NCI-H774 (cell line): ENCODE results near the gene APAF1.

Experiments
- DNase-seq: peaks from one replicate; lab custom pipeline; 2025; lab: John Stamatoyannopoulos, UW

Gene APAF1

GRCh38 chr12:98758331-98758730 lies 113.2 kb downstream of the APAF1 start:
- no peak for DNase-seq

- no peak for DNase-seq
Observed at GRCh38 chr12:98763656-98764055, 118.6 kb downstream of the APAF1 start.

- no peak for DNase-seq
Observed at GRCh38 chr12:98767248-98767647, 122.2 kb downstream of the APAF1 start.

GRCh38 chr12:98769068-98769467 lies 124.0 kb downstream of the APAF1 start:
- no peak for DNase-seq

GRCh38 chr12:98770230-98770629 lies 125.1 kb downstream of the APAF1 start:
- DNase-seq = no peak

DNA sequence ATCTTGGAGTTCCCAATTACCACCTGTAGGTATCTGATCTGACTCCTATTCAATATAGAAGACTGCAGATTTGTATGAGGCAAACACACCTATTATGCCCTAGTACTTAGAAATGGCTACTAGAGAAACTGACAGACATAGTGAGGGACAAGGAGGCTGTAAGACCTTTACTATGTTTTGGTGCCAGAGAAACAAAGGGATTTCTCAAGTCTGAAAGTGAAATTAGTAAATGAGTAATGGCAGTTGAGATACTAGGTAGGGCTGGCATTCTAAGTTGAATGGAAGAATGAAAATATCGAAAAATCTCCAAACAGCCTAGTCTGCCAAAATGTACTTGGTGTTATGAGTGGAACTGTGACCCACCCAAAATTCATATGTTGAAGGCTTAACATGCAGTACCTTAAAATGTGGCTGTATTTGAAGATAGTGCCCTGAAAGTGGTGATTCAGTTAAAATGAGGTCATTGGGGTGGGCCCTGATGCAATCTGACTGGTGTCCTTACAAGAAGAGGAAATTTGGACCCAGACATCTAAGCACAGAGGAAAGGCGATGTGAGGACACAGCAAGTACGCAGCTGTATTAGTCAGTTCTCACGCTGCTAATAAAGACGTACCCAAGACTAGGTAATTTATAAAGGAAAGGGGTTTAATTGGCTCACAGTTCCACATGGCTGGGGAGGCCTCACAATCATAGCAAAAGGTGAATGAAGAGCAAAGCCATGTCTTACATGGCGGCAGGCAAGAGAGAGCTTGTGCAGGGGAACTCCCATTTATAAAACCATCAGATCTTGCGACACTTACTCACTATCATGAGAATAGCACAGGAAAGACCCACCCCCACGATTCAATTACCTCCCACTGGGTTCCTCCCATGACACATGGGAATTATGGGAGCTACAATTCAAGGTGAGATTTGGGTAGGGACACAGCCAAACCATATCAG lies 127.0 kb downstream of the APAF1 start:
- DNase-seq = no peak

- DNase-seq = no peak
Observed at GRCh38 chr12:98772818-98773217, 127.7 kb downstream of the APAF1 start.

DNA sequence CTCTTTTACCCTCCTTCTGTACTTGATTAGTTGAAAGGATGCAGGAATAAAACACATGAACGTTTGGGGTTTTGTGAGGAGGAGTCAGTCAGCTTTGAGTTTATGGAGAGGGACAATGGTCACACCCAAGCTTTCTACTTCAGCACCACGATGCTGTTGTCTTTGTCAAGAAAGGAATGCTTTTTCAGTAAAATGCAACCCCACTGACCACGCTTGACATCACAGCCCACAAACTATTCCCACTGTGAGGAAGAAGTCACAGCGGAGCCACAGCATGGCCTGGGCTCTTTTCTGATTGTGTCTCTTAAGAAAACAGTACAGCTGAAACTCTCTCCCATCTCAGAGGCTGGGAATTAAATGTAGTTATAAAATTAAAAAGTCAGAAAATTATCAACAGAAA lies 135.2 kb downstream of the APAF1 start:
- DNase-seq = no peak

DNA sequence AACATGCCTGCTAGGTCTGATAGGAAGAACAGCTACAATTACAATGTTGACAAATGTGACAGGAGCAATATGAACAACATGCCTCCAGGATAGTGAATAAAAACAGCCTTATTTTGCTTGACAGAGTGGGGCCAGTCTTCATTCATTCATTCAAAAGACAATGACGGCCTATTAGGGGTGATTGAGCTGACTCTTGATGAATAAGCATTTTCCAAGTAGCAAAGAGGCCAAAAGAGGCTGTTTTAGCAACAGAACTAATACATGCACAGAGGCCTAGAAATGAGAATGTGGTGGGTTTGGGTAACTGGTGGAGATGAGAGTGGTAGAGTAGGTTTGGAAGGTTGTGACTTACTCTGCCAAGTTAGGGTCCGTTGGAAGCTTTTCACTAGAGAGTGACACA lies 138.3 kb downstream of the APAF1 start:
- DNase-seq = no peak
